Keratinocyte (primary cell): ENCODE measurements around the gene GTPBP6.

Experiments
- EZH2 ChIP-seq: IDR thresholded peaks from one replicate; pipeline ENCODE4 v1.6.1; 2012; ENCODE audit warnings: inconsistent platforms, mild to moderate bottlenecking, low read length, moderate library complexity
- TF ChIP-seq, protein P1 (sequence below), 3 experiments: IDR thresholded peaks in 1 of 3; conservative IDR thresholded peaks in 1 of 3; optimal IDR thresholded peaks in 1 of 3; 2 replicates in 2 of 3; 3 replicates in 1 of 3; pipeline versions ENCODE3 to v1.5.1; 2011; ENCODE audit warnings: low read length in 3 of 3, mild to moderate bottlenecking in 3 of 3, moderate library complexity in 2 of 3, control low read depth in 1 of 3, inconsistent platforms in 1 of 3; ENCODE audit not compliant: insufficient read depth in 2 of 3; ENCODE audit errors: extremely low read depth in 1 of 3

DNA sequence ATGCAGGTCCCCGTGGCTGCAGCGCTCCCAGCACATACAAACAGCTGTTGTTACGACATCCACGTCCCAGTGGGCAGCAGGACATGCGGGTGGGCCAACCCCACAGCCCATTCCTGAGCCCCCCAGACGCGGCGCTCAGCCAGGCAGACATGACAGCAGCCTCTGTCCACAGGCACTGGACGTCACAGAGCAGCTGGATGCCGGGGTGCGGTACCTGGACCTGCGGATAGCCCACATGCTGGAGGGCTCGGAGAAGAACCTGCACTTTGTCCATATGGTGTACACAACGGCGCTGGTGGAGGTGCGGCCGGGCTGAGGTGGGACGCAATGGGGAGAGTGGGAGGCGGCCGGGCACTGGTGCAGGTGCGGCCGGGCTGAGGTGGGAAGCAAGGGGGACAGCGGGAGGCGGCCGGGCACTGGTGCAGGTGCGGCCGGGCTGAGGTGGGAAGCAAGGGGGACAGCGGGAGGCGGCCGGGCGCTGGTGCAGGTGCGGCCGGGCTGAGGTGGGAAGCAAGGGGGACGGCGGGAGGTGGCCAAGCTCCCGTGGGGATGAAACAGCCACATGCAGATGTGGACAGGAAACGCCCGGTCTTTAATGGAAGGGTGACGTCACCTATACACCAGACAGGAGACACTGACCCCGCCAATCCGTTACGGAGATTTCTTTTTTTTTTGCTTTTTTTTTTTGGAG, 28.0 kb downstream of the GTPBP6 start:
- no peak for TF ChIP-seq EZH2
- TF ChIP-seq, protein P1, sequence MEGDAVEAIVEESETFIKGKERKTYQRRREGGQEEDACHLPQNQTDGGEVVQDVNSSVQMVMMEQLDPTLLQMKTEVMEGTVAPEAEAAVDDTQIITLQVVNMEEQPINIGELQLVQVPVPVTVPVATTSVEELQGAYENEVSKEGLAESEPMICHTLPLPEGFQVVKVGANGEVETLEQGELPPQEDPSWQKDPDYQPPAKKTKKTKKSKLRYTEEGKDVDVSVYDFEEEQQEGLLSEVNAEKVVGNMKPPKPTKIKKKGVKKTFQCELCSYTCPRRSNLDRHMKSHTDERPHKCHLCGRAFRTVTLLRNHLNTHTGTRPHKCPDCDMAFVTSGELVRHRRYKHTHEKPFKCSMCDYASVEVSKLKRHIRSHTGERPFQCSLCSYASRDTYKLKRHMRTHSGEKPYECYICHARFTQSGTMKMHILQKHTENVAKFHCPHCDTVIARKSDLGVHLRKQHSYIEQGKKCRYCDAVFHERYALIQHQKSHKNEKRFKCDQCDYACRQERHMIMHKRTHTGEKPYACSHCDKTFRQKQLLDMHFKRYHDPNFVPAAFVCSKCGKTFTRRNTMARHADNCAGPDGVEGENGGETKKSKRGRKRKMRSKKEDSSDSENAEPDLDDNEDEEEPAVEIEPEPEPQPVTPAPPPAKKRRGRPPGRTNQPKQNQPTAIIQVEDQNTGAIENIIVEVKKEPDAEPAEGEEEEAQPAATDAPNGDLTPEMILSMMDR (optimal IDR thresholded peaks at IDR 0.05 in 1 of 3, IDR thresholded peaks at IDR 0.05 in 1 of 3, conservative IDR thresholded peaks at IDR 0.05 in 1 of 3; ENCODE audit: extremely low read depth in 1 of 3, insufficient read depth in 2 of 3, low read length in 3 of 3), result no peak
